SK-N-SH (cell line): ENCODE measurements around the gene LIX1. TPM values are rescaled to one million over a fixed set of nuclear protein-coding genes. Genes with fewer than 3 reads are reported as not detected.

ENCODE experiments used
- CTCF ChIA-PET: fragments of 300-600, 350-600 bp; formaldehyde crosslinking; extraction: SDS; loops from one replicate; lab custom pipeline; 2021; lab: Yijun Ruan, JAX
- POLR2A ChIA-PET: fragments of 350-600 bp; sonication (Branson Sonifier 250); formaldehyde crosslinking; extraction: SDS; loops from one replicate; lab custom pipeline; 2020; ENCODE audit warnings: antibody characterized with exemption, inconsistent platforms; lab: Yijun Ruan, JAX
- DNase-seq: peaks from one replicate; pipeline ENCODE4 v3.0.0; 2012
- H2AFZ ChIP-seq: fragments of 200-600 bp; sonication (generic); 2 replicates; pipeline ENCODE4 v1.8.1; 2016; ENCODE audit warnings: antibody characterized with exemption, mild to moderate bottlenecking, low read depth
- H3F3A ChIP-seq: fragments of 200-600 bp; sonication (generic); replicated peaks from 2 replicates; pipeline ENCODE3; 2016; ENCODE audit warnings: antibody characterized with exemption, mild to moderate bottlenecking; ENCODE audit not compliant: insufficient read depth
- H3K27ac ChIP-seq, 2 experiments: fragments of 200-500 bp in 1 of 2; fragments of 200-600 bp in 1 of 2; sonication (Bioruptor generic) in 1 of 2; sonication (generic), shearing (Covaris generic) in 1 of 2; 2 replicates each; pipeline versions ENCODE4 v1.5.1 to v1.6.1; 2014 to 2016; ENCODE audit warnings: low read depth in 2 of 2, inconsistent platforms in 1 of 2, low read length in 1 of 2, mild to moderate bottlenecking in 1 of 2, mixed read lengths in 1 of 2
- H3K27me3 ChIP-seq: fragments of 200-600 bp; sonication (generic), shearing (Covaris generic); 2 replicates; pipeline ENCODE4 v1.6.1; 2016; ENCODE audit warnings: mixed run types; ENCODE audit not compliant: insufficient read depth
- H3K36me3 ChIP-seq, 2 experiments: fragments of 200-500 bp in 1 of 2; fragments of 200-600 bp in 1 of 2; sonication (Bioruptor generic) in 1 of 2; sonication (generic) in 1 of 2; replicated peaks in 1 of 2; 2 replicates each; pipeline versions ENCODE3 to v1.5.1; 2014 to 2016; ENCODE audit warnings: low read length in 1 of 2, mild to moderate bottlenecking in 1 of 2; ENCODE audit not compliant: insufficient read depth in 2 of 2, control insufficient read depth in 1 of 2
- H3K4me1 ChIP-seq, 2 experiments: fragments of 200-500 bp in 1 of 2; fragments of 200-600 bp in 1 of 2; sonication (Bioruptor generic) in 1 of 2; sonication (generic), shearing (Covaris generic) in 1 of 2; 2 replicates each; pipeline versions ENCODE4 v1.5.1 to v1.6.1; 2014 to 2016; ENCODE audit warnings: low read depth in 1 of 2, low read length in 1 of 2, mixed run types in 1 of 2; ENCODE audit not compliant: insufficient read depth in 2 of 2, control insufficient read depth in 1 of 2
- H3K4me2 ChIP-seq: fragments of 200-600 bp; sonication (generic), shearing (Covaris generic); 2 replicates; pipeline ENCODE4 v1.6.1; 2017; ENCODE audit warnings: mixed run types
- H3K4me3 ChIP-seq, 2 experiments: fragments of 200-500 bp in 1 of 2; fragments of 200-600 bp in 1 of 2; sonication (Bioruptor generic) in 1 of 2; sonication (generic), shearing (Covaris generic) in 1 of 2; 2 replicates each; pipeline versions ENCODE4 v1.5.1 to v1.8.1; 2014 to 2016; ENCODE audit warnings: low read depth in 2 of 2, inconsistent platforms in 1 of 2, low read length in 1 of 2, mild to moderate bottlenecking in 1 of 2, mixed read lengths in 1 of 2, moderate library complexity in 1 of 2
- H3K79me2 ChIP-seq: fragments of 200-600 bp; sonication (generic); 2 replicates; pipeline ENCODE4 v1.8.1; 2017; ENCODE audit warnings: mild to moderate bottlenecking; ENCODE audit not compliant: insufficient read depth
- H3K9ac ChIP-seq: fragments of 200-600 bp; sonication (generic); 2 replicates; pipeline ENCODE4 v1.6.1; 2017; ENCODE audit warnings: mixed run types
- H3K9me2 ChIP-seq: fragments of 200-600 bp; sonication (generic); 2 replicates; pipeline ENCODE4 v1.6.1; 2017; ENCODE audit warnings: mixed run types
- H3K9me3 ChIP-seq: fragments of 200-600 bp; sonication (generic); 2 replicates; pipeline ENCODE4 v1.6.1; 2017; ENCODE audit warnings: mixed run types, mild to moderate bottlenecking, moderate library complexity
- H4K20me1 ChIP-seq: fragments of 200-600 bp; sonication (generic); 2 replicates; pipeline ENCODE4 v1.6.1; 2017; ENCODE audit warnings: mild to moderate bottlenecking, mixed run types; ENCODE audit not compliant: insufficient read depth
- CHD2 ChIP-seq: fragments of 150-350 bp; IDR thresholded peaks from 2 replicates; pipeline ENCODE4 v1.6.1; 2018; ENCODE audit warnings: low read length; ENCODE audit not compliant: partially characterized antibody
- EP300 ChIP-seq, 2 experiments: IDR thresholded peaks; 2 replicates each; pipeline versions ENCODE4 v1.4.0 to v1.6.1; 2012; ENCODE audit warnings: borderline replicate concordance in 1 of 2, low read depth in 1 of 2, low read length in 1 of 2
- FOXM1 ChIP-seq: IDR thresholded peaks from 2 replicates; pipeline ENCODE4 v1.4.0; 2012; ENCODE audit warnings: low read depth, mild to moderate bottlenecking
- GATA2 ChIP-seq: sonication (generic); formaldehyde crosslinking; IDR thresholded peaks from 2 replicates; pipeline ENCODE4 v1.5.0; 2020; ENCODE audit warnings: mild to moderate bottlenecking, missing genetic modification reagents
- JUND ChIP-seq: IDR thresholded peaks from 2 replicates; pipeline ENCODE4 v1.4.0; 2012
- MXI1 ChIP-seq: IDR thresholded peaks from 2 replicates; pipeline ENCODE4 v1.6.1; 2012; ENCODE audit warnings: mild to moderate bottlenecking, low read depth, low read length, improper control_type of control experiment
- NFIC ChIP-seq: IDR thresholded peaks from 2 replicates; pipeline ENCODE4 v1.4.0; 2012; ENCODE audit warnings: borderline replicate concordance
- NRF1 ChIP-seq: IDR thresholded peaks from 2 replicates; pipeline ENCODE4 v1.6.1; 2012; ENCODE audit warnings: low read depth, mild to moderate bottlenecking, low read length
- PBX3 ChIP-seq: IDR thresholded peaks from 2 replicates; pipeline ENCODE4; 2012
- POLR2AphosphoS5 ChIP-seq: IDR thresholded peaks from 2 replicates; pipeline ENCODE4 v1.6.1; 2012; ENCODE audit warnings: low read depth, low read length
- RCOR1 ChIP-seq: fragments of 150-350 bp; IDR thresholded peaks from 2 replicates; pipeline ENCODE4 v1.6.1; 2017; ENCODE audit warnings: antibody characterized with exemption, low read length
- RFX5 ChIP-seq: IDR thresholded peaks from 2 replicates; pipeline ENCODE4 v1.6.1; 2012; ENCODE audit warnings: mild to moderate bottlenecking, improper control_type of control experiment, low read length
- RXRA ChIP-seq: IDR thresholded peaks from 2 replicates; pipeline ENCODE4 v1.4.0; 2012; ENCODE audit warnings: low read depth, mild to moderate bottlenecking, borderline replicate concordance
- SIN3A ChIP-seq: IDR thresholded peaks from 2 replicates; pipeline ENCODE4 v1.6.1; 2012; ENCODE audit warnings: low read depth, mild to moderate bottlenecking, low read length, moderate library complexity, borderline replicate concordance
- SMC3 ChIP-seq: IDR thresholded peaks from 2 replicates; pipeline ENCODE4 v1.6.1; 2012; ENCODE audit warnings: low read depth, low read length, improper control_type of control experiment
- TEAD4 ChIP-seq: IDR thresholded peaks from 2 replicates; pipeline ENCODE4 v1.4.0; 2012; ENCODE audit warnings: mild to moderate bottlenecking, borderline replicate concordance; ENCODE audit not compliant: insufficient read depth
- USF1 ChIP-seq: IDR thresholded peaks from 2 replicates; pipeline ENCODE4 v1.4.0; 2012; ENCODE audit warnings: low read depth, borderline replicate concordance
- polyA plus RNA-seq, 3 experiments: library from polyadenylated mRNA; depleted of rRNA; stranded (reverse); fragments of >200 nt; gene quantifications; 2 replicates each; pipeline ENCODE4 v1.2.3, GENCODE V29; 2012
- TF ChIP-seq, protein P1 (sequence below): IDR thresholded peaks from 2 replicates; pipeline ENCODE4 v1.6.1; 2012; ENCODE audit warnings: mild to moderate bottlenecking, low read depth, low read length, moderate library complexity
- TF ChIP-seq, protein P2 (sequence below): fragments of 150-350 bp; IDR thresholded peaks from 2 replicates; pipeline ENCODE4 v1.6.1; 2017; ENCODE audit warnings: antibody characterized with exemption, low read length, low read depth, borderline replicate concordance
- TF ChIP-seq, protein P3 (sequence below): IDR thresholded peaks from 2 replicates; pipeline ENCODE4 v1.4.0; 2012; ENCODE audit warnings: low read depth

LIX1 gene
- polyA plus RNA-seq, 1 of the 3 experiments (the other 2 are of a cell fraction): not detected

DNA sequence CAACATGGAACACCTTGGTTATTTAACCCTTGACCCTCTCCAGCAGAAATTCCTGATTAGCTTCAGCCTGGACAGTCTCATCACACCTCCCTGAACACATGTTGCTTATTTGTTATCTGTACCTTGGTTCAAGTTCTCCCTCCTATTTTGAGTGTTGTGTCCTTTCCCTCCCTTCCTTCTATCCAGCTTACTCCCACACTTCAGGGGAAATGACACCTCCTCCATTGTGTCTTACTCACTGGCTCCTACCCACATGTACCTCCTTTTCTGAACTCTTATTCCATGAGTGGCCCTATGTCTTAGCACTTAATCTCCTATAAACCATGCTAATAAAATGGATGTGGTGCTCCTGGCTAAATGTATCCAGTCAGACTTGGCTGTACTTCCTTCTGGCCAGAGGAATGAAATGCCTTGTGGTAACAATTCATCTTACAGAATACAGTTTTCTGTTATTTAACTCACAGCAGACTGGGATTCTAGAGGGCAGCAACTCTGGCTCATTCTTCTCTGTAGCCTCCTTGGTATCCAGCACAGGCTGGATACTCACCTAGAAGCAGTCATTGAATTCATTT is 11.2 kb downstream of the LIX1 start:
- Histone ChIP-seq H3K4me2 (no peak overlapping the region), H2AFZ (no peak overlapping the region), H3F3A (no peaks in the 10 kb centered on the region), H3K9ac (no peak overlapping the region), H3K9me3 (no peaks in the 10 kb centered on the region), H3K79me2 (no peaks in the 10 kb centered on the region), H3K9me2 (no peaks in the 10 kb centered on the region), H4K20me1 (no peaks in the 10 kb centered on the region), H3K27ac (no peak overlapping the region), H3K4me3 (no peak overlapping the region), H3K27me3 (no peaks in the 10 kb centered on the region), H3K36me3 (no peaks in the 10 kb centered on the region), H3K4me1 (no peaks in the 10 kb centered on the region; a peak in 1 of 4 replicates)
- CTCF ChIA-PET: interaction anchor here (1.0 to 2.8 kb wide), 6 partner anchors 11 to 539 kb away, joined by 3 to 10 read pairs (median 5); partner anchors contain the start of gene LIX1
- no peak for DNase-seq
- TF ChIP-seq, protein P1, sequence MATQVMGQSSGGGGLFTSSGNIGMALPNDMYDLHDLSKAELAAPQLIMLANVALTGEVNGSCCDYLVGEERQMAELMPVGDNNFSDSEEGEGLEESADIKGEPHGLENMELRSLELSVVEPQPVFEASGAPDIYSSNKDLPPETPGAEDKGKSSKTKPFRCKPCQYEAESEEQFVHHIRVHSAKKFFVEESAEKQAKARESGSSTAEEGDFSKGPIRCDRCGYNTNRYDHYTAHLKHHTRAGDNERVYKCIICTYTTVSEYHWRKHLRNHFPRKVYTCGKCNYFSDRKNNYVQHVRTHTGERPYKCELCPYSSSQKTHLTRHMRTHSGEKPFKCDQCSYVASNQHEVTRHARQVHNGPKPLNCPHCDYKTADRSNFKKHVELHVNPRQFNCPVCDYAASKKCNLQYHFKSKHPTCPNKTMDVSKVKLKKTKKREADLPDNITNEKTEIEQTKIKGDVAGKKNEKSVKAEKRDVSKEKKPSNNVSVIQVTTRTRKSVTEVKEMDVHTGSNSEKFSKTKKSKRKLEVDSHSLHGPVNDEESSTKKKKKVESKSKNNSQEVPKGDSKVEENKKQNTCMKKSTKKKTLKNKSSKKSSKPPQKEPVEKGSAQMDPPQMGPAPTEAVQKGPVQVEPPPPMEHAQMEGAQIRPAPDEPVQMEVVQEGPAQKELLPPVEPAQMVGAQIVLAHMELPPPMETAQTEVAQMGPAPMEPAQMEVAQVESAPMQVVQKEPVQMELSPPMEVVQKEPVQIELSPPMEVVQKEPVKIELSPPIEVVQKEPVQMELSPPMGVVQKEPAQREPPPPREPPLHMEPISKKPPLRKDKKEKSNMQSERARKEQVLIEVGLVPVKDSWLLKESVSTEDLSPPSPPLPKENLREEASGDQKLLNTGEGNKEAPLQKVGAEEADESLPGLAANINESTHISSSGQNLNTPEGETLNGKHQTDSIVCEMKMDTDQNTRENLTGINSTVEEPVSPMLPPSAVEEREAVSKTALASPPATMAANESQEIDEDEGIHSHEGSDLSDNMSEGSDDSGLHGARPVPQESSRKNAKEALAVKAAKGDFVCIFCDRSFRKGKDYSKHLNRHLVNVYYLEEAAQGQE: no peak
- TF ChIP-seq, protein P2, sequence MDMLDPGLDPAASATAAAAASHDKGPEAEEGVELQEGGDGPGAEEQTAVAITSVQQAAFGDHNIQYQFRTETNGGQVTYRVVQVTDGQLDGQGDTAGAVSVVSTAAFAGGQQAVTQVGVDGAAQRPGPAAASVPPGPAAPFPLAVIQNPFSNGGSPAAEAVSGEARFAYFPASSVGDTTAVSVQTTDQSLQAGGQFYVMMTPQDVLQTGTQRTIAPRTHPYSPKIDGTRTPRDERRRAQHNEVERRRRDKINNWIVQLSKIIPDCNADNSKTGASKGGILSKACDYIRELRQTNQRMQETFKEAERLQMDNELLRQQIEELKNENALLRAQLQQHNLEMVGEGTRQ: no peak
- no peak for TF ChIP-seq NFIC
- TF ChIP-seq NRF1: no peak
- TF ChIP-seq RXRA: no peak
- TF ChIP-seq MXI1: no peak
- TF ChIP-seq CHD2: no peak
- TF ChIP-seq SMC3: no peak
- no peak for TF ChIP-seq TEAD4
- TF ChIP-seq GATA2 (CRISPR knock-in tag): no peak
- no peak for TF ChIP-seq JUND
- no peak for TF ChIP-seq SIN3A
- TF ChIP-seq, protein P3, sequence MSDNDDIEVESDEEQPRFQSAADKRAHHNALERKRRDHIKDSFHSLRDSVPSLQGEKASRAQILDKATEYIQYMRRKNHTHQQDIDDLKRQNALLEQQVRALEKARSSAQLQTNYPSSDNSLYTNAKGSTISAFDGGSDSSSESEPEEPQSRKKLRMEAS: no peak
- no peak for TF ChIP-seq FOXM1
- TF ChIP-seq EP300 (IDR thresholded peaks at IDR 0.05; ENCODE audit: borderline replicate concordance in 1 of 2, low read depth in 1 of 2, low read length in 1 of 2): no peak
- TF ChIP-seq USF1: no peak
- TF ChIP-seq RCOR1: no peak
- no peak for TF ChIP-seq POLR2AphosphoS5
- no peak for TF ChIP-seq RFX5
- no peak for TF ChIP-seq PBX3
- POLR2A ChIA-PET: no interaction called here
